ENCODE results near the gene PAXIP1.
A peak's percentile ranks its signal among the peaks of the same experiment; 100 is the strongest.

PAXIP1 gene

GRCh38 chr7:154990964-154991540 is 11.9 kb downstream of the PAXIP1 start:
- DNase-seq, result no peak

- no peak for DNase-seq
Observed at GRCh38 chr7:154987571-154987970, 15.4 kb downstream of the PAXIP1 start.

GRCh38 chr7:154986200-154986945 is 16.6 kb downstream of the PAXIP1 start:
- no peak for DNase-seq

- DNase-seq, result no peak
Observed at GRCh38 chr7:154985230-154985629, 17.7 kb downstream of the PAXIP1 start.

- DNase-seq, result no peak
Observed at GRCh38 chr7:154984601-154985188, 18.2 kb downstream of the PAXIP1 start.

- no peak for DNase-seq
Observed at GRCh38 chr7:154978017-154978416, 24.9 kb downstream of the PAXIP1 start.

GRCh38 chr7:154977250-154977649 is 25.7 kb downstream of the PAXIP1 start:
- no peak for DNase-seq

GRCh38 chr7:154976844-154977243 is 26.1 kb downstream of the PAXIP1 start:
- DNase-seq, result no peak

GRCh38 chr7:154975984-154976383 is 26.9 kb downstream of the PAXIP1 start:
- DNase-seq, result no peak

- no peak for DNase-seq
Observed at GRCh38 chr7:154973381-154973780, 29.5 kb downstream of the PAXIP1 start.

GRCh38 chr7:154968336-154969001 is 34.5 kb downstream of the PAXIP1 start:
- DNase-seq, result no peak

GRCh38 chr7:154967401-154967955 is 35.4 kb downstream of the PAXIP1 start:
- no peak for DNase-seq

- DNase-seq, result no peak
Observed at GRCh38 chr7:154965014-154965413, 37.9 kb downstream of the PAXIP1 start.

GRCh38 chr7:154960063-154960790 is 42.7 kb downstream of the PAXIP1 start:
- no peak for DNase-seq

- DNase-seq, result no peak
Observed at GRCh38 chr7:154956427-154956826, 46.5 kb downstream of the PAXIP1 start.

- DNase-seq, result peak; percentile 77
Observed at GRCh38 chr7:154953006-154953684, 49.8 kb downstream of the PAXIP1 start.

- DNase-seq, result no peak
Observed at GRCh38 chr7:154950960-154951359, 52.0 kb downstream of the PAXIP1 start.

GRCh38 chr7:154947604-154948003 is 55.3 kb downstream of the PAXIP1 start:
- DNase-seq, result no peak

GRCh38 chr7:154946166-154946565 is 56.8 kb downstream of the PAXIP1 start:
- no peak for DNase-seq

- DNase-seq, result no peak
Observed at GRCh38 chr7:154943906-154944305, 59.0 kb downstream of the PAXIP1 start.

GRCh38 chr7:154942691-154943090 is 60.2 kb downstream of the PAXIP1 start:
- no peak for DNase-seq

GRCh38 chr7:154937837-154938236 is 65.1 kb downstream of the PAXIP1 start:
- no peak for DNase-seq
